ENCODE measurements around the gene NAPB.

Gene NAPB

DNA sequence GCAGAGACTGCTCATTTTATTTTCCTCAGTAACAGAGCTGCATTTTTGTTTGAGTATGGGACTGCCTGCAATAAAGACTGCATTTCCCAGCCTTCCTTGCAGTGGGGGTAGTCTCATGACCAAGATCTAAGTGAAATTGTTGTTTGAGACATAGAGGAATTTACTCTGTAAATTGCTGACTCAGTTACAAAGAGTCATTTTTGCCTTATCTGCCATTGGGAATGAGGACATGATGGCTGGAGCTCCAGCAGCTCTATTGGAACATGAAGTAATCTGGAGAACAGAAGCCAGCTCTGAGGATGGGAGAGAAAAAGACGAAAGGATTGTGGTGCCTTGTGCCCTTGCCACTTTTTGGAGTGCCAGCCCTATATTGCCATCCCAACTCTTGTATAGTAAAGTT is 33.5 kb upstream of the NAPB start:
- TF ChIP-seq, protein P1, sequence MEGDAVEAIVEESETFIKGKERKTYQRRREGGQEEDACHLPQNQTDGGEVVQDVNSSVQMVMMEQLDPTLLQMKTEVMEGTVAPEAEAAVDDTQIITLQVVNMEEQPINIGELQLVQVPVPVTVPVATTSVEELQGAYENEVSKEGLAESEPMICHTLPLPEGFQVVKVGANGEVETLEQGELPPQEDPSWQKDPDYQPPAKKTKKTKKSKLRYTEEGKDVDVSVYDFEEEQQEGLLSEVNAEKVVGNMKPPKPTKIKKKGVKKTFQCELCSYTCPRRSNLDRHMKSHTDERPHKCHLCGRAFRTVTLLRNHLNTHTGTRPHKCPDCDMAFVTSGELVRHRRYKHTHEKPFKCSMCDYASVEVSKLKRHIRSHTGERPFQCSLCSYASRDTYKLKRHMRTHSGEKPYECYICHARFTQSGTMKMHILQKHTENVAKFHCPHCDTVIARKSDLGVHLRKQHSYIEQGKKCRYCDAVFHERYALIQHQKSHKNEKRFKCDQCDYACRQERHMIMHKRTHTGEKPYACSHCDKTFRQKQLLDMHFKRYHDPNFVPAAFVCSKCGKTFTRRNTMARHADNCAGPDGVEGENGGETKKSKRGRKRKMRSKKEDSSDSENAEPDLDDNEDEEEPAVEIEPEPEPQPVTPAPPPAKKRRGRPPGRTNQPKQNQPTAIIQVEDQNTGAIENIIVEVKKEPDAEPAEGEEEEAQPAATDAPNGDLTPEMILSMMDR (IDR thresholded peaks at IDR 0.05; ENCODE audit: insufficient read depth, missing control alignments), result no peak
- no peak for FAIRE-seq
- no peak for DNase-seq (ENCODE audit: insufficient read length, low spot score)

DNA sequence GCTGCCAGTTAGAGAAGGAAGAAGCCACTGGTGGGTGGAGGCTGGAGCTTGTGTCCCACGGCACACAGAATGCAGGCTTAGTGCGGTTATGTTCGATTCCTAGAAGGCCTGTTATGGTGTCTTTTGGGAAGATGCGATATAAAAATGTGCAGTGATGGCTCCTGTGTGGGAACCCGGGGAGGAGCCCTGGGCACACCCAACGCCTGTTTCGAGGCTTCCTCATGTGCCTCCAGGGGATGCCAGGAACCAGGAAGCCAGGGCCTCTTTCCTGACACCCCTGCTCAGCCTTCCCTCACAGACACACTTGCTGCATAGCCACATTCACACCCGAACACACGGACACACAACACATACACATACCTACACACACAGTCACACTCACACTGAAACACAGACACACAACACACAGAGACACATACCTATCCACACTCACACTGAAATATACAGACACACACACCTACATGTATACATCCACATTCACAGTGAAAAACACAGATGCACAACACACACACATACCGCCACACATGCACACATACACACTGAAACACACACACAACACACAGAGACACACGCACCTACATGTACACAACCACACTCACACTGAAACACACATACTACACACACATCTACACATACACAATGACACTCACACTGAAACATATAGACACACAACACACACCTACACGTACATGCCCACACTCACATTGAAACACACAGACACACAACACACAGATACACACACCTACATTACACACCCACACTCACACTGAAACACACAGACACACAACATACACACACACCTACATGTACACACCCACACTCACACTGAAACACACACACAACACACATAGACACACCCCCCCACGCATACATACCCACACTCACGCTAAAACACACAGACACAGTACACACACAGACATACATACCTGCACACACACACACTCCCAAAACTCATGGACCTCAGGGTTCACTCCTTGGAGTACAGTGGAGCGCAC is 32.6 kb upstream of the NAPB start:
- DNase-seq (ENCODE audit: insufficient read length, low spot score) (no peak), FAIRE-seq (no peak)
- TF ChIP-seq, protein P1 (IDR thresholded peaks at IDR 0.05; ENCODE audit: insufficient read depth, missing control alignments), result no peak

DNA sequence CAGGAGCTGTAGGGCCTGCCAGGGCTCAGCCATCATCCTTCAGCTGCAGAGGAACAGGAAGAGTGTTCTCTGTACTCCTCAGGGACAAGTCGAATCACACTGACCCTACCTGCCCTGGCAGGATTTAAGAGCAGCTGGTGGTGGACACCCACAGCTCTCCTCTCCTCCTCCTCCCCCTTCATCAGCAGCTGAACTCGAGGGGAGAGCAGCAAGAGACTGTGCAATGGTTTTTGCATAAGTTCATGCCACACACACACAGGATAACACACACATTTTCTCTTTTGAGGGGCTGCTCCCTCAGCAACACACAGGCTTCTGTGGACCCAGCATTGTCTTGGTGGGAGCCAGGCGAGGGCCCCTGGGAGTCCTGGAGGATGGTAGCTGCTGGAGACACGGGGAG is 31.5 kb upstream of the NAPB start, which contains the start of gene CST11:
Gene CST11, minus strand, starts transcription at position 101 of the 400 bp plus-strand sequence. Its CDS starts 65 bp downstream, at position 36.
- no peak for FAIRE-seq

DNA sequence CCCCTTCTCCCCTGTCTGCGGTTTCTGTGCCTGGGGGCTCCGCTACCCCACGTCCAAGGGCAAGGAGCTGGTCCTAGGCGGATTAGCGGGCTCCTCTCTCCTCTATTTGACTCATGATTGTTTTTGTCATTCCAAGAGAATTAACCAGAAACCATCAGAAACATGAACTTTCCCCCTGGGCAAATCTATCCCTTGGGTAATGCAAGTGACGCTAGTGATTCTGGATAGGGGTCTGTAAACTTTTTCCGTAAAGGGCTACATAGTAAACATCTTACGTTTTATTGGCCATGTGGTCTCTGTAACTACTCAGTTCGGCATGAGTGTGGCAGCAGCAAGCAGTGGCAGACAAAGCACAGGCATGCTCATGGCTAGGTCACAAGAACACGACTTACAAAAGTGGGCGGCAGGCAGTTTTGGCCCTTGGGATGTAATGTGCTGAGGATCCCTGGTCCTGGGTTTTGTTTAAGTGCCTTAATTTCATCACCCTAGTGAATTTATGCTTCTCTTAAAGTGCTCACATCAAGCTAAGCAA is 30.7 kb upstream of the NAPB start:
- FAIRE-seq, result no peak
- TF ChIP-seq, protein P1 (IDR thresholded peaks at IDR 0.05; ENCODE audit: insufficient read depth, missing control alignments), result no peak
- no peak for DNase-seq (ENCODE audit: insufficient read length, low spot score)

More for the DNA sequence above, 31.5 kb upstream of the NAPB start, which contains the start of gene CST11:
- DNase-seq (ENCODE audit: insufficient read length, low spot score), result no peak
- TF ChIP-seq, protein P1 (IDR thresholded peaks at IDR 0.05; ENCODE audit: insufficient read depth, missing control alignments), result no peak

DNA sequence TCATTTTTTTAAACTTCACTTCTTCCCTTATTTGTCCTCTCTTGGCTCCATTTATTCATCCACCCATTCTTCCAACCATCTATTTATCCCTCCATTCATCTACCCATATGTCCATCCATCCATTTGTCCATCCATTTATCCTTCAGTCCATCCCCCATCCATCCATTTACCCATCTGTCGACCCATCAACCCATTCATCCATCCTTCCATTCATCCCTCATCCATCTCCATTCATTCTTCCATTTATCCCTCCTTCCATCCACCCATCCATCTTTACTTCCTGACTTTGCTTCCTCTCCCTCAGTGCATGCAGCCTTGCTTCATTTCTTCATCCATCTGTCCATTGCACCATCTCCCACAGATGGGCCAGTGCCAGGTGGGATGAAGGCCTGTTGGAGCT is 29.6 kb upstream of the NAPB start:
- TF ChIP-seq, protein P1 (IDR thresholded peaks at IDR 0.05; ENCODE audit: insufficient read depth, missing control alignments), result no peak
- no peak for FAIRE-seq
- DNase-seq (ENCODE audit: insufficient read length, low spot score), result no peak

DNA sequence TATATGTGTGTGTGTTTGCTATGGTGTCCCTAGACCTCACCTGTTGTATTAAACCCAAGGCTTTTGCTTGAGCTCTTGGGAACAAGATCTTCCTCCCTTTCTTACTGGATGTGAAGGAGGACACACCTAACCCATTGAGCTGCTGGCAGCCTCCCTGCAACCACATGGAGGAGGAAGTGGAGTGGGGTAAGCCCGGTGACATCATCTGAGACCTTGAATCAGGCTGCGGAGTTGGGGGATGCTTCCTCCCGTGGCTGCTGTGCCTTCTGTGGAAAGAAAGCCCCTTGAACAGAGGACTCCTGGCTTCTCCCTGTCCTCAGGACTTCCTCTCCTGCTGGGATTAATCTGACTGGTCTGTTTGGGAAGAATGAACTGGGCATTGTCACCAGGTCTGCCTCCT is 28.1 kb upstream of the NAPB start:
- TF ChIP-seq, protein P1 (IDR thresholded peaks at IDR 0.05; ENCODE audit: insufficient read depth, missing control alignments), result no peak
- DNase-seq (ENCODE audit: insufficient read length, low spot score), result no peak
- FAIRE-seq, result no peak

All from D721Med (cell line).